ENCODE data around the gene PHETA2. TPM values are rescaled to one million over a fixed set of nuclear protein-coding genes. Genes with fewer than 3 reads are reported as not detected.
"Not testable (repeated sequence)": the region's sequence is repeated elsewhere in the genome, so short reads cannot be mapped to it uniquely, and the experiment has no call there.

PHETA2 gene
- total RNA-seq, 1 donor from 2014 or later: 41.5 TPM

DNA sequence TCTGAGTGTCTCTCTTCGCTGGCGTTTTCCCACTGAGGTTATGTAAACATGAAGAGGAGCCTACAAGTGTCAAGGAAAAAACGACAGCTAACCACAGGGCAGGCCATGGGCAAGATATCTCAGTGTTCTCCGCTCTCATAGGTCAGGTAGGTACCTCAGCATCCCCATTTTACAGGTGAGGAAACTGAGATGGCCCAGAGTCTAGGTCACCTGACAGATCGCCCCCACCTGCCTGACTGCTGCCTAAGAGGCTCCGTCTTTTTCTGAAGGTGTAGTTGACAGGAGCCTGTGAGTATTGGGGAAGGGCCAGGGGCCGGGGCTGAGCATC lies 17.4 kb downstream of the PHETA2 start:
- Histone ChIP-seq H3K4me1 (peaks cover 5 to 16% of the 10 kb centered on the region in 2 donors), H3K27ac (peak overlapping the region; percentile 89 to 93), H3K4me3 (peak overlapping the region; percentile 79 to 91), H3K9me3 (no peaks in the 10 kb centered on the region), H3K27me3 (no peaks in the 10 kb centered on the region), H3K36me3 (peaks cover 2 to 10% of the 10 kb centered on the region in 2 donors)
- no peak for TF ChIP-seq CTCF (IDR thresholded peaks at IDR 0.05)
- intact Hi-C loops (cut with DNase I): loop anchor here (1.0 to 2.0 kb wide), 3 partner anchors 179 to 353 kb away; partner anchors contain the start of gene TCF20
- no peak for DNase-seq (ENCODE audit: low spot score in 2 of 2)

DNA sequence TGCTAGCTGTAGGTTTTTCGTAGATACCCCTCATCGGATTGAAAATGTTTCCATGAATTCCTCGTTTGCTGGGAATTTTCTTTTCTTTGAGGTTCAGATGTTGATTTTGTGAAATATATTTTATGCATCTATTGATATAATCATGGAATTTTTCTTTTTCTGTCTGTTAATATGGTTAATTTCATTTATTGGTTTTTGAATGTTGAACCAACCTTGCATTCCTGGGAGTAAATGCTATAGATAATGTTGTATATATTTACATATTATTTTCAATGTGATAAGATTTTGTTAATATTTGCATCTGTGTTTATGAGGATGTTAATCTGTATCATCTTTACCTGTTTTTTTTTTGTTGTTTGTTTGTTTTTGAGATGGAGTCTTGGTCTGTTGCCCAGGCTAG lies 27.2 kb downstream of the PHETA2 start:
- DNase-seq (ENCODE audit: low spot score in 2 of 2): no peak
- Histone ChIP-seq H3K36me3 (peaks cover 0 to 5% of the 10 kb centered on the region in 2 donors), H3K4me3 (no peak overlapping the region), H3K27me3 (no peaks in the 10 kb centered on the region), H3K27ac (no peak overlapping the region), H3K4me1 (no peaks in the 10 kb centered on the region), H3K9me3 (peaks cover 31 to 43% of the 10 kb centered on the region in 2 donors)
- TF ChIP-seq CTCF (IDR thresholded peaks at IDR 0.05): no peak
- intact Hi-C loops (cut with DNase I): no loop called here

GRCh38 chr22:42104332-42104860 lies 30.3 kb downstream of the PHETA2 start:
- H3K36me3 ChIP-seq; H3K4me3 ChIP-seq; H3K27ac ChIP-seq; H3K4me1 ChIP-seq; H3K27me3 ChIP-seq; intact Hi-C loops (cut with DNase I); DNase-seq (ENCODE audit: low spot score in 2 of 2): not testable (repeated sequence)
- peaks cover 31 to 43% of the 10 kb centered on the region in 2 donors for H3K9me3 ChIP-seq

GRCh38 chr22:42108848-42109247 lies 34.8 kb downstream of the PHETA2 start:
- H3K27ac ChIP-seq: no peak overlapping the region
- no peak for TF ChIP-seq CTCF (IDR thresholded peaks at IDR 0.05)
- DNase-seq (ENCODE audit: low spot score in 2 of 2): no peak
- H3K4me1 ChIP-seq: no peaks in the 10 kb centered on the region
- no peaks in the 10 kb centered on the region for H3K27me3 ChIP-seq
- H3K36me3 ChIP-seq: no peaks in the 10 kb centered on the region
- no peak overlapping the region for H3K4me3 ChIP-seq
- peaks cover 11 to 13% of the 10 kb centered on the region in 2 donors for H3K9me3 ChIP-seq
- intact Hi-C loops (cut with DNase I): no loop called here

- no peak overlapping the region for H3K27ac ChIP-seq
- peaks cover 0 to 3% of the 10 kb centered on the region in 2 donors for H3K36me3 ChIP-seq
- DNase-seq (ENCODE audit: low spot score in 2 of 2): no peak
- H3K4me3 ChIP-seq: no peak overlapping the region
- no peak for TF ChIP-seq CTCF (IDR thresholded peaks at IDR 0.05)
- H3K27me3 ChIP-seq: no peaks in the 10 kb centered on the region
- intact Hi-C loops (cut with DNase I): no loop called here
- H3K9me3 ChIP-seq: peaks cover 12 to 17% of the 10 kb centered on the region in 2 donors
- no peaks in the 10 kb centered on the region for H3K4me1 ChIP-seq
These were observed 37.8 kb downstream of the PHETA2 start for GRCh38 chr22:42111798-42112197.

DNA sequence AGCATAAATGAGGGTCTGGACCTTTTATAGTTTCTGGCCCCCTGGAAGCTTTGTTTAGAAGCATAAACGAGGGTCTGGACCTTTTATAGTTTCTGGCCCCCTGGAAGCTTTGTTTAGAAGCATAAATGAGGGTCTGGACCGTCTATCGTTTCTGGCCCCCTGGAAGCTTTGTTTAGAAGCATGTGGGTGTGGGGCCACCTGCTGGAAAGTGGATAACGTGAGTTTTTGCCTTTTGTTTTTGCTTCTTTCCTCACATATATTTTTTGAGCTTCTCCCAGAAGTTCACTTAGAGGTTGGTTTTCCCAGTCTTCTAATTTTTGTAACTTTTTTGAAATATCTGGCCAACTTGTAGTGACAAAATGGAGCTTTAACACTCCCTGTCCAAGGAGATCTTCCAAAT lies 38.7 kb downstream of the PHETA2 start:
- H3K4me1 ChIP-seq; H3K4me3 ChIP-seq; H3K36me3 ChIP-seq; H3K27me3 ChIP-seq; H3K27ac ChIP-seq; DNase-seq (ENCODE audit: low spot score in 2 of 2); intact Hi-C loops (cut with DNase I): not testable (repeated sequence)
- H3K9me3 ChIP-seq: peaks cover 12 to 17% of the 10 kb centered on the region in 2 donors

GRCh38 chr22:42114721-42115120 lies 40.7 kb downstream of the PHETA2 start:
- H3K9me3 ChIP-seq: peaks cover 12 to 17% of the 10 kb centered on the region in 2 donors
- peaks cover 0 to 3% of the 10 kb centered on the region in 2 donors for H3K36me3 ChIP-seq
- no peak for DNase-seq (ENCODE audit: low spot score in 2 of 2)
- intact Hi-C loops (cut with DNase I): no loop called here
- H3K27me3 ChIP-seq: no peaks in the 10 kb centered on the region
- H3K4me3 ChIP-seq: no peak overlapping the region
- H3K27ac ChIP-seq: no peak overlapping the region
- TF ChIP-seq CTCF (IDR thresholded peaks at IDR 0.05): no peak
- no peaks in the 10 kb centered on the region for H3K4me1 ChIP-seq

- DNase-seq (ENCODE audit: low spot score in 2 of 2); intact Hi-C loops (cut with DNase I); H3K27me3 ChIP-seq; H3K27ac ChIP-seq; H3K4me1 ChIP-seq; H3K4me3 ChIP-seq; H3K36me3 ChIP-seq: not testable (repeated sequence)
- peaks cover 12 to 17% of the 10 kb centered on the region in 2 donors for H3K9me3 ChIP-seq
These were observed 41.4 kb downstream of the PHETA2 start for GRCh38 chr22:42115420-42115830.
